ENCODE data around the gene DLG3. TPM values are rescaled to one million over a fixed set of nuclear protein-coding genes. Genes with fewer than 3 reads are reported as not detected.
"Not testable (repeated sequence)": the region's sequence is repeated elsewhere in the genome, so short reads cannot be mapped to it uniquely, and the experiment has no call there.

The DLG3 gene
- total RNA-seq (ENCODE audit: low replicate concordance) = 41.8 and 44.9 TPM in 2 replicates
- long read RNA-seq, full-length matches to known transcripts = 3 of 16 reads
- long read RNA-seq, partial matches to known transcripts = 1 of 16 reads
- long read RNA-seq, other reads (novel, unspliced or antisense) = 12 of 16 reads

DNA sequence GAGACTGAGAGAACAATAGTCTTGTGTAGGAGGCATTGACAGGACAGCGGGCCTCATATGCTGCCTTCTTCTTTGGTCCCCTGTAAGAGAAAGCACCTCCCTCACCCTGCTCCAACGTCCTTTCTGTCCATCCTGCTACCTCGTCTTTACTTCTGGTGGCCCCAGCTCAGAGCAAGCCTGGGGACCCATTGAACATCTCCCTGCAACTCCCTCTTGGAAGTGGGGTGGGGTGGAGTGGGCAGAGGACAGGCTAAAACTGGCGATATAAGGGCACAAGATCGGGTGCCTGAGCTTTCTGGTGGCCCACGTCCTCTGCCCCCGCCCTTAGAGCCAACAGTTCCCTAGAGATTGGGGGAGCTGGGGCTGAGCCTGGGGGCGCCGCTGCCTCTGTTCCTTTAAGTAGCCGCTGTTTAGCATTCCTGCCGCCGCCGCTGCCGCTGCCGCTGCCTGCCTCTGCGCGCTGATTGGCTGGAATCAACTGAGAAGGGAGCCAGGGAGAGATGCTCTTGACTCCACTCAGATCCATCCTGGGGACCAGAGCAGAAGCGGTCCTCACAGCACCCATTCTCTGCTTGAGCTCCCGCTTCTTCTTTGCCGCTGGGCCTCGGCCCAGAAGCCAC is at the start of gene DLG3:
TSS of gene DLG3 (plus strand) at position 510 of the 620 bp plus-strand sequence. CDS start 367 bp downstream, outside the sequence.
- Mint-ChIP-seq H3K4me3 (no peak within 1 kb of the TSS), H3K9me3 (no peaks in the 10 kb centered on the region), H3K27ac (no peak within 1 kb of the TSS), H3K27me3 (peaks cover 57% of the 10 kb centered on the region), H3K36me3 (no peaks in the 10 kb centered on the region), H3K4me1 (ENCODE audit: unreplicated experiment) (no peaks in the 10 kb centered on the region)
- no peak for DNase-seq (ENCODE audit: extremely low spot score, unreplicated experiment)
- TF ChIP-seq, protein P1, sequence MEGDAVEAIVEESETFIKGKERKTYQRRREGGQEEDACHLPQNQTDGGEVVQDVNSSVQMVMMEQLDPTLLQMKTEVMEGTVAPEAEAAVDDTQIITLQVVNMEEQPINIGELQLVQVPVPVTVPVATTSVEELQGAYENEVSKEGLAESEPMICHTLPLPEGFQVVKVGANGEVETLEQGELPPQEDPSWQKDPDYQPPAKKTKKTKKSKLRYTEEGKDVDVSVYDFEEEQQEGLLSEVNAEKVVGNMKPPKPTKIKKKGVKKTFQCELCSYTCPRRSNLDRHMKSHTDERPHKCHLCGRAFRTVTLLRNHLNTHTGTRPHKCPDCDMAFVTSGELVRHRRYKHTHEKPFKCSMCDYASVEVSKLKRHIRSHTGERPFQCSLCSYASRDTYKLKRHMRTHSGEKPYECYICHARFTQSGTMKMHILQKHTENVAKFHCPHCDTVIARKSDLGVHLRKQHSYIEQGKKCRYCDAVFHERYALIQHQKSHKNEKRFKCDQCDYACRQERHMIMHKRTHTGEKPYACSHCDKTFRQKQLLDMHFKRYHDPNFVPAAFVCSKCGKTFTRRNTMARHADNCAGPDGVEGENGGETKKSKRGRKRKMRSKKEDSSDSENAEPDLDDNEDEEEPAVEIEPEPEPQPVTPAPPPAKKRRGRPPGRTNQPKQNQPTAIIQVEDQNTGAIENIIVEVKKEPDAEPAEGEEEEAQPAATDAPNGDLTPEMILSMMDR (conservative IDR thresholded peaks at IDR 0.05) = no peak

DNA sequence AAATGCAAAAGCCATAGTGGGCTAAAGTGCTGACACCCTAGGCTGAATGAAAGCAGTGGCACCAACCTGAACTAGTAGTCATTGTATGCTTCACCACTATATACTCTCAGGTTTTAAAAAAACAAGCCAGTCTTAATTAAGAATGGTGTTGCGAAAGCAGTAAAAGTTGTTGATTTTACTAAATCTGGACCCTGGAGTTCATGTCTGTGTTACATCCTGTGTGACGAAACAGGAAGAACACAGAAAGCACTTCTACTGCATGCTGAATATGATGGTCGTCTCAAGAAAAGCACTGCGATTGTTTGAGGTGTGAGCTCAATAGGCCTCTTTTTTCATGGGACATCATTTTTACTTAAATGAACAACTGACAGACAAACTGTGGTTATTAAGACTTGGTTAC is 45.7 kb upstream of the DLG3 start:
- DNase-seq (ENCODE audit: extremely low spot score, unreplicated experiment) = no peak
- no peak overlapping the region for H3K27ac Mint-ChIP-seq
- no peaks in the 10 kb centered on the region for H3K9me3 Mint-ChIP-seq
- TF ChIP-seq, protein P1 (conservative IDR thresholded peaks at IDR 0.05) = no peak
- peaks cover 5% of the 10 kb centered on the region for H3K36me3 Mint-ChIP-seq
- H3K27me3 Mint-ChIP-seq = no peaks in the 10 kb centered on the region
- no peaks in the 10 kb centered on the region for H3K4me1 Mint-ChIP-seq (ENCODE audit: unreplicated experiment)
- H3K4me3 Mint-ChIP-seq = no peak overlapping the region

DNA sequence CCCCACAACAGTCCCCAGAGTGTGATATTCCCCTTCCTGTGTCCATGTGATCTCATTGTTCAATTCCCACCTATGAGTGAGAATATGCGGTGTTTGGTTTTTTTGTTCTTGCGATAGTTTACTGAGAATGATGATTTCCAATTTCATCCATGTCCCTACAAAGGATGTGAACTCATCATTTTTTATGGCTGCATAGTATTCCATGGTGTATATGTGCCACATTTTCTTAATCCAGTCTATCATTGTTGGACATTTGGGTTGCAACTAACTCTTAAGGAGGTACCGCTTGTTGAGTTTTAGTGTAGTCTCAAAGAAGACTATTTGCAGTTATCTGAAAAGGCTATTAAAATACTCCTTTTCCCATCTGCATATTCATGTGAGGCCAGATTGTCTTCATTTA is 44.5 kb upstream of the DLG3 start:
- H3K9me3 Mint-ChIP-seq; DNase-seq (ENCODE audit: extremely low spot score, unreplicated experiment); H3K36me3 Mint-ChIP-seq; H3K27ac Mint-ChIP-seq; H3K4me1 Mint-ChIP-seq (ENCODE audit: unreplicated experiment); H3K4me3 Mint-ChIP-seq; H3K27me3 Mint-ChIP-seq: not testable (repeated sequence)

DNA sequence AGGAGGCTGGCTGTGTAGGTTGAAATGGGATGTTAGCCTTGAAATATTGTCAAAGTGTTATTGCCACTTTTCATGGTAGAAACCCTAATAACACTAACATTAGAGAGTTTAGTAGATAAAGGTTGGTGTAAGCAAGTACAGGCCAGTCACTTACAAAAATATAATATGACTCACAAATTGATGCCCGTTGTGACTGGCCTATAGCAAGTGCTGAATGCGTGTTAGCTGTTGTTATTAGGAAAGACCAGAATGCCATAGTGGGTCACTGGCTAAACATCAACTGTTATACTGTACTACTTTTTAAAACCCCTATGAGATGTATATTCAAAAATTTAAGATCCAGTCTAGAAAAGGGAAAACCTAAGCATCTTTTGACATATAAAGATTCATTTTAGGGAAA is 41.9 kb upstream of the DLG3 start:
- TF ChIP-seq, protein P1 (conservative IDR thresholded peaks at IDR 0.05) = no peak
- Mint-ChIP-seq H3K27ac (no peak overlapping the region), H3K4me1 (ENCODE audit: unreplicated experiment) (no peaks in the 10 kb centered on the region), H3K27me3 (no peaks in the 10 kb centered on the region), H3K9me3 (no peaks in the 10 kb centered on the region), H3K4me3 (no peak overlapping the region), H3K36me3 (no peaks in the 10 kb centered on the region)
- no peak for DNase-seq (ENCODE audit: extremely low spot score, unreplicated experiment)

DNA sequence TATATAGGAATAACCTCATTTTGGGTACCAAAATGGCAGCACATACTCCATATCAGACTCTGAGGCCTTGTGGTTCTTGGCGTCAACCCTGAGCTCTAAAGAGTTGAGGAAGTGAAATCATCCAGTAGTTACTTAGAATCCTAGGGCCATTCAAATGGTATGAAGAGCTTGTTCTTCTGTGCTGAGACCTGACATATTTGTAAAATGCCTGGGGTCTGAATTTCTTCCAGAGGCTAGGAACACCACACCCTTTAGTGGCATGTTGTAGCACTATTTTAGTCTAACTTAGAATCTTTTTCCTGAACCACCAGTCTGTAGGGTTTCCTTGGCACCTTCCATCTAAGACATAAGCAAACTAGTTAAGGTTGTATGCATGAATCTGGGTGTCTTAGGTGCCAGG is 39.6 kb upstream of the DLG3 start:
- Mint-ChIP-seq H3K4me1 (ENCODE audit: unreplicated experiment) (no peaks in the 10 kb centered on the region), H3K27ac (peak overlapping the region; percentile 78), H3K27me3 (no peaks in the 10 kb centered on the region), H3K36me3 (no peaks in the 10 kb centered on the region), H3K4me3 (no peak overlapping the region), H3K9me3 (no peaks in the 10 kb centered on the region)
- TF ChIP-seq, protein P1 (conservative IDR thresholded peaks at IDR 0.05) = no peak
- DNase-seq (ENCODE audit: extremely low spot score, unreplicated experiment) = no peak

DNA sequence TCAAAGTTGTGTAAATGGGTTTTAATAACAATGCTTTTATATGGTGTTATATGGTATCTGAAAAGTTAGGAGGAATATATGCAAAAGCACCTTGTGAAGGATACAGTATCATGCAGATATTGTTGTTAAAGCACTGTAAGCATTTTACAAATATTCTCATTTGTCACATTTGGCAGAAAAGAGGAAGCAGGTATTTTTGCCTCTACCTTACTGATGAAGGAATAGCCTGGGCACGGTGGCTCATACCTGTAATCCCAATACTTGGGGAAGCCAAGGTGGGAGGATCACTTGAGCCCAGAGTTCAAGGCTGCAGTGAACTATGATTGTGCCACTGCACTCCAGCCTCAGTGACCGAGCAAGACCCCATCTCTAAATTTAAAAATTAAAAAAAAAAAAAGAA is 33.7 kb upstream of the DLG3 start:
- no peaks in the 10 kb centered on the region for H3K36me3 Mint-ChIP-seq
- no peaks in the 10 kb centered on the region for H3K27me3 Mint-ChIP-seq
- H3K27ac Mint-ChIP-seq = no peak overlapping the region
- no peaks in the 10 kb centered on the region for H3K9me3 Mint-ChIP-seq
- TF ChIP-seq, protein P1 (conservative IDR thresholded peaks at IDR 0.05) = no peak
- DNase-seq (ENCODE audit: extremely low spot score, unreplicated experiment) = no peak
- no peaks in the 10 kb centered on the region for H3K4me1 Mint-ChIP-seq (ENCODE audit: unreplicated experiment)
- no peak overlapping the region for H3K4me3 Mint-ChIP-seq
